Smooth muscle cell (in vitro differentiated cells): ENCODE data around the gene AHCTF1. TPM values are rescaled to one million over a fixed set of nuclear protein-coding genes. Genes with fewer than 3 reads are reported as not detected.

Experiments
- DNase-seq: peaks from one replicate; lab custom pipeline; 2025; ENCODE audit not compliant: unreplicated experiment; lab: John Stamatoyannopoulos, UW
- H2AFZ ChIP-seq: fragments of 200-600 bp; sonication (generic); 2 replicates; pipeline ENCODE4 v1.6.0; 2016; ENCODE audit warnings: antibody characterized with exemption, low read depth, mild to moderate bottlenecking
- H3F3A ChIP-seq: fragments of 200-600 bp; sonication (generic); 2 replicates; pipeline ENCODE4 v1.6.0; 2017; ENCODE audit warnings: antibody characterized with exemption, low read depth
- H3K27ac ChIP-seq: fragments of 200-600 bp; sonication (generic); 2 replicates; pipeline ENCODE4 v1.5.1; 2016; ENCODE audit warnings: low read depth, mild to moderate bottlenecking
- H3K27me3 ChIP-seq: fragments of 200-600 bp; sonication (generic); 2 replicates; pipeline ENCODE4 v1.6.1; 2016; ENCODE audit warnings: low read depth, mild to moderate bottlenecking
- H3K36me3 ChIP-seq: fragments of 200-600 bp; sonication (generic); 2 replicates; pipeline ENCODE4 v1.5.1; 2016; ENCODE audit warnings: low read depth
- H3K4me1 ChIP-seq: fragments of 200-600 bp; sonication (generic); 2 replicates; pipeline ENCODE4 v1.5.1; 2016; ENCODE audit warnings: low read depth
- H3K4me2 ChIP-seq: fragments of 200-600 bp; sonication (generic); 2 replicates; pipeline ENCODE4 v1.6.0; 2016; ENCODE audit warnings: mild to moderate bottlenecking
- H3K4me3 ChIP-seq: fragments of 200-600 bp; sonication (generic); 2 replicates; pipeline ENCODE4 v1.5.1; 2016; ENCODE audit warnings: mild to moderate bottlenecking
- H3K79me2 ChIP-seq: fragments of 200-600 bp; sonication (generic); 2 replicates; pipeline ENCODE4 v1.6.0; 2016; ENCODE audit warnings: low read depth, mild to moderate bottlenecking
- H3K9ac ChIP-seq: fragments of 200-600 bp; sonication (generic); 2 replicates; pipeline ENCODE4 v1.6.0; 2016; ENCODE audit warnings: low read depth
- H3K9me3 ChIP-seq: fragments of 200-600 bp; sonication (generic); replicated peaks from 2 replicates; pipeline ENCODE4 v1.5.1; 2016; ENCODE audit warnings: low read depth
- H4K20me1 ChIP-seq: fragments of 200-600 bp; sonication (generic); 2 replicates; pipeline ENCODE4 v1.6.0; 2016; ENCODE audit warnings: low read depth
- CTCF ChIP-seq: fragments of 200-600 bp; sonication (generic); IDR thresholded peaks from 2 replicates; pipeline ENCODE4 v1.5.1; 2017; ENCODE audit warnings: borderline replicate concordance, mild to moderate bottlenecking, antibody characterized with exemption; ENCODE audit not compliant: insufficient read depth, poor library complexity, severe bottlenecking
- WGBS: methylation state at CpG from one replicate; pipeline ENCODE4 v1.1.7; 2016; ENCODE audit warnings: low lambda C conversion rate; 5-methylcytosine and 5-hydroxymethylcytosine counted together
- polyA plus RNA-seq: library from polyadenylated mRNA; unstranded; fragments of >200 nt; fragmentation: Nextera tagmentation; extraction: Ambion mirVana; gene quantifications from 2 replicates; pipeline ENCODE4 v1.2.1, GENCODE V29; 2016
- total RNA-seq: library from RNA; depleted of rRNA; stranded (reverse); fragments of >200 nt; gene quantifications from 2 replicates; pipeline ENCODE4 v1.2.3, GENCODE V29; 2014

The AHCTF1 gene
- total and polyA plus RNA-seq, 2 experiments from 2014 or later = 7.2 to 34.0 TPM

DNA sequence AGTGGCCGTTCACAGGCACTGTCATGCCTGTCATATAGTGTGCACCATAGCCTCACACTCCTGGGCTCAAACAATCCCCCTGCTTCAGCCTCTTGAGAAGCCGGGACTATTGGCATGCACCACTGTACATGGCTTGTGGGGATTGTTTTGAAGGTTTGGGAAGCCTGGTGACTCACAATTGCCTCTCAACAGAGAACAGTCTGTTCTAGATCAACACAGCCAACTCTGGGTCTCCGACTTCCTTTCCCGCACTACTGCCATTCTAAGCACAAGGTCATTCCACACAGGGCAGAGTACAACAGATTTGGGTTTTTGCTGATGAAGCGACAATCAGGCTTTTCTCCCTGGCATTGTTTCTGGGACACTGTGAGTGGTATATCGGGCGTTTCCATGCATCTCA is 15.5 kb upstream of the AHCTF1 start:
- H3K36me3 ChIP-seq = no peaks in the 10 kb centered on the region
- no peaks in the 10 kb centered on the region for H3K79me2 ChIP-seq
- H3K27me3 ChIP-seq = no peaks in the 10 kb centered on the region
- no peak for TF ChIP-seq CTCF
- no peaks in the 10 kb centered on the region for H3K4me1 ChIP-seq
- H3K27ac ChIP-seq = no peak overlapping the region
- no peak for DNase-seq
- 65% methylated on average over 7 of the region's 7 CpGs for whole genome bisulfite sequencing
- no peak overlapping the region for H3K4me2 ChIP-seq
- no peaks in the 10 kb centered on the region for H3F3A ChIP-seq
- no peak overlapping the region for H3K9ac ChIP-seq
- no peaks in the 10 kb centered on the region for H4K20me1 ChIP-seq
- no peak overlapping the region for H3K4me3 ChIP-seq
- no peak overlapping the region for H2AFZ ChIP-seq
- no peaks in the 10 kb centered on the region for H3K9me3 ChIP-seq

GRCh38 chr1:246946366-246946765 is 14.6 kb upstream of the AHCTF1 start:
- no peak overlapping the region for H3K4me3 ChIP-seq
- no peaks in the 10 kb centered on the region for H3K79me2 ChIP-seq
- H3K4me2 ChIP-seq = no peak overlapping the region
- H3K9ac ChIP-seq = no peak overlapping the region
- TF ChIP-seq CTCF = no peak
- H3K27me3 ChIP-seq = no peaks in the 10 kb centered on the region
- H3K27ac ChIP-seq = no peak overlapping the region
- no peaks in the 10 kb centered on the region for H4K20me1 ChIP-seq
- no peaks in the 10 kb centered on the region for H3K9me3 ChIP-seq
- H3K4me1 ChIP-seq = no peaks in the 10 kb centered on the region
- no peak for DNase-seq
- no peak overlapping the region for H2AFZ ChIP-seq
- 94% methylated on average over 6 of the region's 6 CpGs for WGBS
- no peaks in the 10 kb centered on the region for H3F3A ChIP-seq
- no peaks in the 10 kb centered on the region for H3K36me3 ChIP-seq

DNA sequence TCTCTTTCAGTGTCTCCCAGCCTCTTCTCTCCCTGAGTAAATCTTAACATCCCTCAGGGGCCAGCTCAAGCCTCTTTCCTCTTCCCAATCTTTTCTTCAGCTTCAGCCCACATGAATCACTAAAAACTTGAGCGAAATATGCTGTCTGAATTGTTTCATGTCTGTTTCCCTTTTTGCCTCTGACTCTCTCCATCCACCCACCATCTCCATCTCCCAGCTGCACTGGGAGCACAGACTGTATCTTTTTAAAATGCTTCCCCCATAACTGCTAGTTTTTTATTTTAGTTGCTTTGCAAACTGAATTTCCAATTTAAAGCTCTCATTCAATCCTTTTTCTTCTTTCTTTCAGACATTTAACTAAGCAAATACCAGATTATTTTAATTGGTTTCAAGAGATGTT is 3.0 kb upstream of the AHCTF1 start:
- H3F3A ChIP-seq = peaks cover 10% of the 10 kb centered on the region
- H3K9ac ChIP-seq = no peak overlapping the region
- no peak for DNase-seq
- no peak for TF ChIP-seq CTCF
- no peaks in the 10 kb centered on the region for H3K36me3 ChIP-seq
- peaks cover 10% of the 10 kb centered on the region for H3K79me2 ChIP-seq
- H3K9me3 ChIP-seq = no peaks in the 10 kb centered on the region
- H3K4me2 ChIP-seq = no peak overlapping the region
- peaks cover 6% of the 10 kb centered on the region for H3K4me1 ChIP-seq
- whole genome bisulfite sequencing = 69% methylated on average over 1 of the region's 1 CpG
- peak overlapping the region; percentile 50 for H2AFZ ChIP-seq
- peaks cover 13% of the 10 kb centered on the region for H4K20me1 ChIP-seq
- H3K27me3 ChIP-seq = no peaks in the 10 kb centered on the region
- H3K27ac ChIP-seq = no peak overlapping the region
- H3K4me3 ChIP-seq = no peak overlapping the region

DNA sequence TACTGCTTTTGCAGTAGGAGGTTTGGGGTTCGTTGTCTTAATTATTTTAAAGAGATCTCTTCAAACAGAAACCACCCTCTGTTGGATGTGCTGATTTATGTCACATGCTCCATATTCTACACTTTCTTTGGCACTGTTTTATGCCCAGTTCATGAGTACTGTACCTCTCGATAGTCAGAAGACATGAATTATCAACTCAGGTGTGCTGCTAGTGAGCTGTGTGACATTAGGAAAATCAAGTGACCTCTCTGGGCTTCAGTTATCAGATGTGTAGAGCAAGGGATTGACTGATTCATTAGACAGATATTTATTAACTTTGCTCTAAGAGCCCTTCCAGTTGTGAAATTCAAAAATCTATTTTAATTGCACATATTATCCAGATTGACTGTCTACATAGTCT is 2.1 kb upstream of the AHCTF1 start:
- 89% methylated on average over 2 of the region's 2 CpGs for WGBS
- Histone ChIP-seq H4K20me1 (peaks cover 22% of the 10 kb centered on the region), H3F3A (peaks cover 14% of the 10 kb centered on the region), H2AFZ (no peak overlapping the region), H3K9me3 (no peaks in the 10 kb centered on the region), H3K79me2 (peaks cover 19% of the 10 kb centered on the region), H3K4me2 (no peak overlapping the region), H3K9ac (no peak overlapping the region), H3K36me3 (no peaks in the 10 kb centered on the region), H3K27ac (no peak overlapping the region), H3K4me3 (no peak overlapping the region), H3K27me3 (no peaks in the 10 kb centered on the region), H3K4me1 (peaks cover 6% of the 10 kb centered on the region)
- no peak for DNase-seq
- no peak for TF ChIP-seq CTCF
